HG03066 (cell line): ENCODE measurements around the gene SPOCK2.
"Not testable (repeated sequence)": the region's sequence is repeated elsewhere in the genome, so short reads cannot be mapped to it uniquely, and the experiment has no call there.

ENCODE experiments used
- ATAC-seq: cut with Tn5 transposase; IDR thresholded peaks from one replicate; pipeline ENCODE4 v1.9.1; 2021; ENCODE audit warnings: low read depth; ENCODE audit not compliant: unreplicated experiment

SPOCK2 gene

DNA sequence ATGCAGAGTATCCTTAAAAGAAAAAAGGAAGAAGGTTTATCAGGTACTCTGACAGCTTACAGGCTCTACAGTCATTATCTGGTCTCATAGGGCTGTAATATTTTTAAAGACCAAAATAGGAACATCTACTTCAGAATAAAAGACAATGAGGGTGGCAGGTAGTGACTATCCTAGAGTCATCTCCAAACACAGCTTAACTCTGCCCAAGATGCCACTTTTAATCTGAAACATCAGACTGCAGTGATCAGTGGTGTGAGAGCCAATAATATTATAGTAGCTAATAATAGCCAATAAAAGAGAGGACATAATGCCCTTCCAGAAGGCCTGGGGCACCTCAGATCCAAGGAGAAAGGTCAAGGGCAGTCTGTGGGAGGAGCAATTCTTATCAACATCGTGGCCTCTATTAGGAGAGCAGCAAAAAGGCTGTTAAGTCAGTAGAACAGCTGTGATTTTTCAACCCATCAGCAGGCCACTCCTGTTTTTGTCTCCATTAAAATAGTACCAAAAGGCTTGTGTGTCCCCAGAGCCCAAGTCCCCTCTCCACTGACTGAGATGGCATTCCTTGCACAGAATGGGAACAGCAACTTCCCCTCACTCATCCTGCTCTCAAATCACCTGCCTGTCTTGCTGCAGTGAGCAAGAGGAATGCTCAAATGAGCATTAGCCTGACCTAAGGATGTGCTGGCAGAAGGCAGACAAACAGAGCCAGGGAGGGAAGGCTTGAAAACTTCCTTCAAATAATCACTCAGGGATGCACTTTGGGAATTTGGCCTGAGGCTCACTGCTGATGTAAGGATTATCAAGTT lies 20.7 kb upstream of the SPOCK2 start:
- no peak for ATAC-seq

GRCh38 chr10:72108004-72108370 lies 19.6 kb upstream of the SPOCK2 start:
- not testable (repeated sequence) for ATAC-seq

DNA sequence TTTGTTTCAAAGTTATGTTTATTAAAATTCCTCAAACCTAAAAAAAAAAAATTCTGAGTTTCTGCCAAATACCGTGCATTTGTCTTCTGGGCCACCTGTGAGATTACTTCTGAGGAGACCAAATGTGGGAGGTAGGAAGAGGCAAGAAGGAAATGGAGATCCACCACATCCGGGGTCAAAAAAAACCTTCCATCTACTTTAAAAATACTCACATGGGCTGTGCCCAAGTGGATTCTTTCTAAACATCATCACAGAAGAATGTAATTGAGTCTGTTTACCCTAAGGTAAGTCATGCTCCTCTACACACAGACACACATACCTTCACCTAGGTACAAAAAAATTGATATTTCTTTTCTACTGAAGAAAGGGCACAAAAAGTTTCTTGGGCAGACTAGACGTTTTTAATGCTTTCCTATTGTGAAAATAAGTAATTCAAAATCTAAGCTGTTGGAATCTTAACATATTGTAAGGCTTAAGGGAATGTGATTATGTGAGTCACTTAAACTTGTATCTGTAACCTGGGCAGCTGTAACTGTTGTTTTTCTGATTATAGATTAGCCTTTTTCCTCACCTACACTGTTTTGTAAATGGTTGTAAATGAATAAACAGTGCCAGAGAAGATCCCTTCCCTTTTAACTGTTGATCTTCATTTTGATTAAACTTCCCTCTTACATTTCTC lies 19.1 kb upstream of the SPOCK2 start:
- ATAC-seq = no peak

GRCh38 chr10:72106896-72107295 lies 18.5 kb upstream of the SPOCK2 start:
- ATAC-seq = no peak

DNA sequence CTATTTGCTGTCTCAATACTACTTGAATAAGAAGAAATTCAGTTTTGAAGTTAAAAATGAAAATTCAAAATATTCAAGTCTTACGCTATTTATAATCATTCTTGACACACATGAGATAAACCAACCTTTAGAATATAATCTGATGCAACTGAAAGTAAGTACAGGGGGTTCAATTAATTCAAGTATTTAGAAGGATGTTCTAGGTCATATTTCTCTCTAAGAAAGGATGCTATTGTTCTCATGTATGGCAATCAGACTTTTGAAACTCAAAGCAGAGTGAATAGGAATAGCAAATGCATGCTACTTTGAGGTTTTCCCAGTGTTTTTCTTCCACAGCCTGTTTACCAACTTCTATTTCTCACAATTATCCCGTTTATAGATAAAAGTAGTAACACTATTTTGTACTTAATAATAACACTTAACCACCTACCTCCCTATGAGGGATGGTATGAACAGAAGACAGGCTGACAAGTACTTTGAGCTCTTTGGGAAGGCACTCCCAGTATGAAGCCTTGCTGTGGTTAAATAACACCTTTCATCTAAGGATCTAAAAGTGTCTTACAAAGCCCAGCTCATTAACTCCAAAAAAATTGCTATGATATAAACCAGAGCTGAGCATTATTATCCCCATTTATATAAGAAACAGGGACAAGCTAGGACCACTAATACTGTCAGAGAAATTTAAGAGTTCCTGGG lies 18.0 kb upstream of the SPOCK2 start:
- ATAC-seq = no peak

GRCh38 chr10:72105710-72106109 lies 17.4 kb upstream of the SPOCK2 start:
- no peak for ATAC-seq

GRCh38 chr10:72105098-72105475 lies 16.7 kb upstream of the SPOCK2 start:
- ATAC-seq = no peak

- no peak for ATAC-seq
These were observed 16.2 kb upstream of the SPOCK2 start for GRCh38 chr10:72104472-72105097.

- no peak for ATAC-seq
These were observed 11.2 kb upstream of the SPOCK2 start for GRCh38 chr10:72099600-72099921.

GRCh38 chr10:72098836-72099599 lies 10.7 kb upstream of the SPOCK2 start:
- ATAC-seq = no peak

GRCh38 chr10:72098301-72098835 lies 10.0 kb upstream of the SPOCK2 start:
- ATAC-seq = no peak

GRCh38 chr10:72097448-72098300 lies 9.3 kb upstream of the SPOCK2 start:
- no peak for ATAC-seq

DNA sequence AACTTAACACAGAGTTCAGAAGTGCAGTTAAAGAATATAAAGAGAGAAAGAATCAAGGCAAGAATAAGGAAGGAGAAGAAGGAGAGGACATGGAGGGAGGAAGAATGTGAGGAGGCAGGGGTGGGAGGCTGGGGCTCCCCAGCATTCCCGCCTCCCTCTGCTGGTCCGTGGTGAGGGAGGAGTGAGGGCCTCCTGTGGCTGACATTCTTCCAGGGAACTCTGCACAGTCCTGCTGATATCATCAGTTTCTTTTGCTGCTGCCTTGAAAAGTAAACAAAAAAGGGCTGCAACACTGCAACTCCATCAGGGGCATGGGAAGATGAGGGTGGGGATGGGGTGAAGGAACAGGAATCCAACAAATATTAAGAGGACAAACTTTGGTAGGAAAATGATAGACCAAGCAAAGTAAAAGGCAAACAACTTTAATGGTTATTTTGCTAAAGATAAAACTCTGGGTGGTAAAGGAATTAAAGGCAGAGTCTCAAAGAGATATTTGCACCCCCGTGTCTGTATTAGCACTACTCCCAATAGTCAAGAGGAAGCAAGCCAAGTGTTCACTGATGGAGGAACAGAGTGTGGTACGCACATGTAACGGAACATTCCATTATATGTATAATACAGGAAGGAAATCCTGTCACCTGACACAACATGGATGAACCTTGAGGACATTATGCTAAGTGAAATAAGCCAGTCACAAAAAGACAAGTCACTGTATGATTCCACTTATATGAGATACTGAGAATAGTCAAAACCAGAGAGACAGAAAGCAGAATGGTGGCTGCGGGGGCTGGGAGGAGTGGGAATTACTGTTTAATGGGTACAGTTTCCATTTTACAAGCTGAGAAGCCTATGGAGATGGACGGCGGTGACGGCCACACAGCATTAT lies 8.0 kb upstream of the SPOCK2 start:
- no peak for ATAC-seq

DNA sequence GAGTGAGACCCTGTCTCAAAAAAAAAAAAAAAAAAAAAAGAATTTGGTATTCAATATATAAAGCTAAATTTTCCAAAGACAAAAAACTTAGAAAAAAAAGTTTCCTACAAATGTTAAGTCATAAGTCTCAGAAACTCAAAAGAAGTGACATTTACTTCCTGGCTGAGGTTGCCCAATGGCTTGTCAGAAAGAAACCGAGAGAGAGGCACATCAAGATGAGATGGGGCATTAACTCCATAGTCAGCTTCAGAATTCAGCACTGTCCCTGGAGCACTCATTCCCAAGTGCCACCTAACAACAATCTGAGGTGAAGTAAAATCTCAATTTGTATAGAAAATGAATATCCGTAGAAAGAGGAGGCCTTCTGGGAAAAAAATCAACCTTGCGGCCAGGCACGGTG lies 6.8 kb upstream of the SPOCK2 start:
- ATAC-seq = no peak

DNA sequence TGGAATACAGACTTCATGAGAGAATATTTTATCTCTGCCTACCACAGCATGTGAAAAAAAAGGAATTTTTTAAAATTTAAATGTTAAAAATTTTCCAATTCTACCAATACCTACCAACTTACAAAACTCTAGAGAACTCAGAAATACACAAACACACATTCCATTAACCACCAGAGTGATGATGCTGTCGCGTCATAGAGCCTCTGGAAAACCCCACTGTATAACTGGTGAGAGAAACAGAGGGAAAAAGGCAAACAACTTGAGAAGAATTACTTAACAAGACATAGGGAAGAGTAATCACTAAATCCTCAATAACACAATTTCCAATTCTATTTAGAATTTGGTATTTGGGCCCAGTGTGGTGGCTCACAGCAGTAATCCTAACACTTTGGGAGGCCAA lies 6.2 kb upstream of the SPOCK2 start:
- no peak for ATAC-seq

DNA sequence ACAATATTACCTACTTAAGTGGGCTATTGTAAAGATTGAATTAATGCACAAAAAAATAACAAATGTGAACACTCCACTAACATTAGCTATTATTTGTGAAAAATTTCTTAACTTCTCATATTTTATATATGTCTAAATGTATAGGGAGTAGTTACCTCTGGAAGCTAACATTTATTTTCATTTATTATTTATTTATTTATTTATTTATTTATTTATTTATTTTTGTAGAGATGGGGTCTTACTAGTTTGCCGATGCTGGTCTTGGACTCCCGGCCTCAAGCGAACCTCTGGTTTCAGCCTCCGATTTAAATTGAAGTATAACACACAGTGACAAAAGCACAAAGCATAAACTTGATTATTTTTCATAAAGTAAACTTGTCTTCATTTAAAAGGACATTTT lies 5.1 kb upstream of the SPOCK2 start:
- no peak for ATAC-seq

- no peak for ATAC-seq
These were observed 4.6 kb upstream of the SPOCK2 start for GRCh38 chr10:72092987-72093386.

DNA sequence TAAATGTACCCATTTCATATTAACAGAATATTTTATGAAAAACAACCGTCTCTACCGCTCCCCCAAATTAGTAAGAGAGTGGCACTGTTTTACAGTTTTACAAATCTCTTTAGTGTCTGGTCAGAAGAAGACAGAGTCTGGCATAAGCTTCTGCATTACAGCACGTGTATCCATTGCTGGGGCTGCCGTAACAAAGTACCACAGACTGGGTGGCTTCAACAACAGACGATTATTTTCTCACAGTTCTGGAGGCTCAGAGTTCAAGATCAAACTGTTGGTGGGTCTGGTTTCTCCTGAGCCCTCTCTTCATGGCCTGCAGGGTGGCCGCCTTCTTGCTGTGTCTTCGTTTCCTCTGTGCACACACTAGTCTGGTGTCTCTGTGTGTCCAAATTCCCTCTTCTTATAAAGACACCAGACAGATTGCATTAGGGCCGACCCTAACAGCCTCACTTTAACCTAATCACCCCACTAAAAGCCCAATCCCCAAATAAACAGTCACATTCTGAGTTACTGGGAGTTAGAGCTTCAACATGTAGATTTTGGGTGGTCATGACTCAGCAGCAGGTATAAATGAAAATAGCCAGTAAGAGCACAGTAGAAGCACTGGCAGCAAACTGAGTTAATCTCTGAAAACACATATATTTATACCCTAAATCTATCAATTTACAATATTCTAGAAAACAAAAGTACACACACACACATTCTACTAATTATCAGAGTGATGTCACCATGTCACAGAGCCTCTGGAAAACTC lies 4.0 kb upstream of the SPOCK2 start:
- no peak for ATAC-seq
